ENCODE measurements around the gene SERPINA10. TPM values are rescaled to one million over a fixed set of nuclear protein-coding genes. Genes with fewer than 3 reads are reported as not detected.
A peak's percentile ranks its signal among the peaks of the same experiment; 100 is the strongest.

SERPINA10 gene
- total and polyA plus RNA-seq, 2 of the 13 experiments (the other 11 are each of a cell fraction or from before 2014, with no cell fraction given), result 20.1 to 20.2 TPM

GRCh38 chr14:94322648-94323570 is 29.8 kb upstream of the SERPINA10 start, which contains the start of gene SERPINA6 (continued):
- peak; percentile 79 for TF ChIP-seq PAXIP1 (CRISPR knock-in tag; conservative IDR thresholded peaks at IDR 0.05)
- TF ChIP-seq ATF3 (CRISPR knock-in tag; IDR thresholded peaks at IDR 0.05), result peak; percentile 25; the same call in 1 of the 2 replicates
- no peak for TF ChIP-seq MZF1 (CRISPR knock-in tag; IDR thresholded peaks at IDR 0.05; ENCODE audit: borderline replicate concordance)
- no peak for TF ChIP-seq ZNF232 (CRISPR knock-in tag; IDR thresholded peaks at IDR 0.05; ENCODE audit: borderline replicate concordance)
- peak; percentile 76; the same call in 1 of the 2 replicates for TF ChIP-seq ZMAT3 (CRISPR knock-in tag; conservative IDR thresholded peaks at IDR 0.05)
- TF ChIP-seq SSRP1 (CRISPR knock-in tag; IDR thresholded peaks at IDR 0.05), result no peak
- TF ChIP-seq ZNF136 (CRISPR knock-in tag; IDR thresholded peaks at IDR 0.05; ENCODE audit: low read depth), result no peak
- peak; percentile 79; the same call in 1 of the 2 replicates for TF ChIP-seq REPIN1 (CRISPR knock-in tag; IDR thresholded peaks at IDR 0.05; ENCODE audit: borderline replicate concordance, low read depth)
- TF ChIP-seq GTF3A (CRISPR knock-in tag; conservative IDR thresholded peaks at IDR 0.05), result no peak
- peak; percentile 24; the same call in 1 of the 2 replicates for TF ChIP-seq HOXA9 (CRISPR knock-in tag; IDR thresholded peaks at IDR 0.05; ENCODE audit: borderline replicate concordance)
- no peak for TF ChIP-seq DNMT3B (CRISPR knock-in tag; conservative IDR thresholded peaks at IDR 0.05)
- no peak for TF ChIP-seq TRIM24 (CRISPR knock-in tag; IDR thresholded peaks at IDR 0.05)
- TF ChIP-seq ZBTB2 (CRISPR knock-in tag; IDR thresholded peaks at IDR 0.05; ENCODE audit: low read depth), result no peak
- TF ChIP-seq NAIF1 (CRISPR knock-in tag; IDR thresholded peaks at IDR 0.05; ENCODE audit: borderline replicate concordance), result no peak
- TF ChIP-seq BRCA1 (CRISPR knock-in tag; IDR thresholded peaks at IDR 0.05), result no peak
- no peak for TF ChIP-seq RBM39 (IDR thresholded peaks at IDR 0.05; ENCODE audit: low read depth, low read length, poor library complexity, severe bottlenecking)
- peak; percentile 72 for TF ChIP-seq ZNF18 (CRISPR knock-in tag; IDR thresholded peaks at IDR 0.05; ENCODE audit: insufficient replicate concordance)
- no peak for TF ChIP-seq ATF1 (CRISPR knock-in tag; IDR thresholded peaks at IDR 0.05)

All from HepG2 (cell line).